Measurements from ENCODE around the gene LNX2. TPM values are rescaled to one million over a fixed set of nuclear protein-coding genes. Genes with fewer than 3 reads are reported as not detected.

The LNX2 gene
- total RNA-seq, 2 donors from 2014 or later, result 11.2 to 23.1 TPM

DNA sequence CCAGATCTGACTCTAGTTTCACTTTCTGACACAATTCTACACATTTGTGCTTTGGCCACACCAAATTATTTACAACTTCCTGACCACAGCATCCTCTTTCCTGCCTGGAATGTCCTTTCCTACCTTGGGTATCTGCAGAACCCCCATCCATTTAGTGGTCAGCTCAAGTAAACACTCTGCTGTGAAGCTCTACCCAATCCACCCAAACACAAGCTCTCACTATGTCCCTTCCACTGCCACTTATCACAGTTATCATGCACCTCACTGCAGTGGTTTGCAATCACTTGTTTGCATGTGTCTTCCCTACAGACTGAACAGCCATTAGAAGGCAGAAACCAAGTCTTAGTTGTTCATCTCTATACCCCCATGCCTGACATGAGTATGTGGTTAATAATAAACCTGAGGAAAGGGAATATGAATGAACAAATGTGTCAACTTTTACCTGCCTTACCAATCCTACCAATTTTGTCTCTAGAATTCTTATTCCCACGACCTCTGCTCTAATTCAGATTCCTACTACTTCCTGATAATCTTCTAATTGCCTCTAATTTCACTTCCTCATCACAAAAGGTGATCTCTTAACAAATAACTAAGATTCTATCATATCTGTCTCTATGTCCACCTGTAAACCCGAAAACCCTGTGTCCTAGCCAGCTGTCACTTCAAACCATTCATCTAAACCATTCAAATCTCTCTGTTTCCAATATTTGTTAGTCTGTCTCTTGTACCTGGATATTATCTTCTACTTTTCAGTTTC lies 25.1 kb downstream of the LNX2 start:
- WGBS, 2 donors, result 68 to 69% methylated on average over 2 of the region's 2 CpGs
- no peak for DNase-seq
- TF ChIP-seq, protein P1, sequence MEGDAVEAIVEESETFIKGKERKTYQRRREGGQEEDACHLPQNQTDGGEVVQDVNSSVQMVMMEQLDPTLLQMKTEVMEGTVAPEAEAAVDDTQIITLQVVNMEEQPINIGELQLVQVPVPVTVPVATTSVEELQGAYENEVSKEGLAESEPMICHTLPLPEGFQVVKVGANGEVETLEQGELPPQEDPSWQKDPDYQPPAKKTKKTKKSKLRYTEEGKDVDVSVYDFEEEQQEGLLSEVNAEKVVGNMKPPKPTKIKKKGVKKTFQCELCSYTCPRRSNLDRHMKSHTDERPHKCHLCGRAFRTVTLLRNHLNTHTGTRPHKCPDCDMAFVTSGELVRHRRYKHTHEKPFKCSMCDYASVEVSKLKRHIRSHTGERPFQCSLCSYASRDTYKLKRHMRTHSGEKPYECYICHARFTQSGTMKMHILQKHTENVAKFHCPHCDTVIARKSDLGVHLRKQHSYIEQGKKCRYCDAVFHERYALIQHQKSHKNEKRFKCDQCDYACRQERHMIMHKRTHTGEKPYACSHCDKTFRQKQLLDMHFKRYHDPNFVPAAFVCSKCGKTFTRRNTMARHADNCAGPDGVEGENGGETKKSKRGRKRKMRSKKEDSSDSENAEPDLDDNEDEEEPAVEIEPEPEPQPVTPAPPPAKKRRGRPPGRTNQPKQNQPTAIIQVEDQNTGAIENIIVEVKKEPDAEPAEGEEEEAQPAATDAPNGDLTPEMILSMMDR (IDR thresholded peaks at IDR 0.05), result no peak
- Histone ChIP-seq H3K4me1 (peaks cover 76% of the 10 kb centered on the region), H3K27me3 (no peaks in the 10 kb centered on the region), H3K27ac (no peak overlapping the region), H3K36me3 (replicated peaks in 1 of 2; ENCODE audit: insufficient read depth in 1 of 2, low read depth in 2 of 2) (no peaks in the 10 kb centered on the region), H3K4me3 (no peak overlapping the region), H3K9me3 (no peaks in the 10 kb centered on the region)
- intact Hi-C loops (cut with DNase I), result no loop called here
- ATAC-seq, result no peak

DNA sequence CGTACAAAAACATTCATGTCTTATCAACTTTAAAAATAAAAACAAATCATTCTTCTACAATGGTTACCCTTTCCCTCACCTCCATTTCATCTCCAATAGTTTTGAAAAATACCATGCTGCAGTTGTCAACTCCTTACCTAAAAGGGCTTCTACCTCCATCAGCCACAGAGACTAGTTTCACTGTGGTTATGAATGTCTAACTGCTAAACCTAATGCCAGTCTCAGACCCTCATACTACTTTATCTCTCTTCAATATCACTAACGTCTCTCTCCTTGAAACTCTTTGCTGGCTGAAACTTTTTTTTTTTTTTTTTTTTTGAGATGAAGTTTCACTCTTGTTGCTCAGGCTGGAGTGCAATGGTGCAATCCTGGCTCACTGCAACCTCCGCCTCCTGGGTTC lies 27.1 kb downstream of the LNX2 start:
- Histone ChIP-seq H3K4me3 (no peak overlapping the region), H3K4me1 (peaks cover 62% of the 10 kb centered on the region), H3K27ac (no peak overlapping the region), H3K36me3 (replicated peaks in 1 of 2; ENCODE audit: insufficient read depth in 1 of 2, low read depth in 2 of 2) (no peaks in the 10 kb centered on the region), H3K9me3 (no peaks in the 10 kb centered on the region), H3K27me3 (no peaks in the 10 kb centered on the region)
- intact Hi-C loops (cut with DNase I), result no loop called here
- ATAC-seq (no peak), DNase-seq (no peak)
- TF ChIP-seq, protein P1 (IDR thresholded peaks at IDR 0.05), result no peak
- TF ChIP-seq POLR2A (IDR thresholded peaks at IDR 0.05), result no peak
- 54 to 62% methylated on average over 3 of the region's 3 CpGs for WGBS, 2 donors

DNA sequence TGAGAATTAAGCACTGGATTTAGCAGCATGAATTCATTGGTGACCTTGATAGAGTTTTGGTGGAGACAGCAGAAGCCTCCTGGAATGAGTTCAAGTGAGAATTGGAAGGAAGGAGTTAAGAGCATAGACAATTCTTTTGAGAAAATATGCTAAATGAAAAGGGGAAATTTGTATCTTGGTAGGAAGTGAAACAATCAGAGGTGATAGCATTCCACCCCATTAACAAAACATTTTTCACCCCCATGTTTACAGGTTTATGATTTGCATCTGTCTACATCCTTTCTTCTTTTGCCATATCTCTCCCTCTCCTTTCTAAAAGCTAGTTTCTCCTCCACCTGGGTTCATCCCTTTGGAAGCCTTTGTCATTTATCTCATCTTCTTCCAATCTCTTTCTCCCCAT lies 27.5 kb downstream of the LNX2 start:
- no peak for DNase-seq
- Histone ChIP-seq H3K9me3 (no peaks in the 10 kb centered on the region), H3K4me1 (peaks cover 61% of the 10 kb centered on the region), H3K27ac (no peak overlapping the region), H3K36me3 (replicated peaks in 1 of 2; ENCODE audit: insufficient read depth in 1 of 2, low read depth in 2 of 2) (no peaks in the 10 kb centered on the region), H3K4me3 (no peak overlapping the region), H3K27me3 (no peaks in the 10 kb centered on the region)
- intact Hi-C loops (cut with DNase I), result no loop called here
- no peak for ATAC-seq
- TF ChIP-seq, protein P1 (IDR thresholded peaks at IDR 0.05), result no peak
- no peak for TF ChIP-seq POLR2A (IDR thresholded peaks at IDR 0.05)

DNA sequence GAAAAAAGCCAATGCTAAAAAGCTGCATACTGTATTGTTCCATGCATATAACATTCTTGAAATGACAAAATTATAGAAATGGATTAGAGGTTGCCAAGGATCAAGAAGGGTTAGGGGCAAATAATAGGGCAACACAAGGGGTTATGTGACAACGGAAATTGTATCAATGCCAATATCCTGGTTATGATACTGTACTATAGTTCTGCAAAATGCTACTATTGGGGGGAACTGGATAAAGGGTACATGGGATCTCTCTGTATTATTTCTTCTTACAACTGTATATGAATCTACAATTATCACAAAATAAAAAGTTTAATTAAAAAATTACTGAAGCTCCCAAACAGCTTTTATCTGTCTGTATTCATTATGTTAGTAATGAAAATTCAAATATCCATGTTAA lies 31.9 kb downstream of the LNX2 start:
- intact Hi-C loops (cut with DNase I), result no loop called here

More for the DNA sequence above, 31.9 kb downstream of the LNX2 start:
- Histone ChIP-seq H3K27me3 (no peaks in the 10 kb centered on the region), H3K36me3 (replicated peaks in 1 of 2; ENCODE audit: insufficient read depth in 1 of 2, low read depth in 2 of 2) (no peaks in the 10 kb centered on the region), H3K9me3 (no peaks in the 10 kb centered on the region), H3K4me1 (peaks cover 54% of the 10 kb centered on the region), H3K27ac (no peak overlapping the region), H3K4me3 (no peak overlapping the region)
- whole genome bisulfite sequencing, 2 donors, result 87 to 90% methylated on average over 1 of the region's 1 CpG
- TF ChIP-seq POLR2A (IDR thresholded peaks at IDR 0.05), result no peak
- TF ChIP-seq, protein P1 (IDR thresholded peaks at IDR 0.05), result no peak
- DNase-seq, result no peak
- ATAC-seq, result no peak
